Parathyroid adenoma (tissue), 2 donors: ENCODE measurements around the gene SELENOV.

Source experiments
- H2AFZ ChIP-seq: fragments of 300-600 bp; sonication (generic); one replicate; pipeline ENCODE4 v1.7.0; 2017; ENCODE audit warnings: antibody characterized with exemption, mild to moderate bottlenecking
- H3K27ac ChIP-seq: fragments of 300-600 bp; sonication (generic); one replicate; pipeline ENCODE4 v1.7.0; 2017
- H3K27me3 ChIP-seq: fragments of 300-600 bp; sonication (generic); one replicate; pipeline ENCODE4 v1.7.0; 2017; ENCODE audit warnings: low read length; ENCODE audit not compliant: control insufficient read depth, insufficient read depth
- H3K36me3 ChIP-seq: fragments of 300-600 bp; sonication (generic); one replicate; pipeline ENCODE4 v1.7.0; 2017; ENCODE audit warnings: low read length; ENCODE audit not compliant: control insufficient read depth, insufficient read depth
- H3K4me1 ChIP-seq: fragments of 300-600 bp; sonication (generic); one replicate; pipeline ENCODE4 v1.7.0; 2017; ENCODE audit warnings: control low read depth
- H3K4me2 ChIP-seq: fragments of 300-600 bp; sonication (generic); one replicate; pipeline ENCODE4 v1.7.0; 2017; ENCODE audit warnings: low read length
- H3K4me3 ChIP-seq: fragments of 300-600 bp; sonication (generic); one replicate; pipeline ENCODE4 v1.7.0; 2017; ENCODE audit warnings: low read depth, low read length
- H3K79me2 ChIP-seq: fragments of 300-600 bp; sonication (generic); one replicate; pipeline ENCODE4 v1.7.0; 2017; ENCODE audit warnings: control low read depth
- H3K9ac ChIP-seq: fragments of 300-600 bp; sonication (generic); one replicate; pipeline ENCODE4 v1.7.0; 2017; ENCODE audit warnings: mild to moderate bottlenecking
- H3K9me3 ChIP-seq: fragments of 300-600 bp; sonication (generic); one replicate; pipeline ENCODE4 v1.7.0; 2017; ENCODE audit warnings: low read length; ENCODE audit not compliant: control insufficient read depth
- CTCF ChIP-seq: fragments of 300-600 bp; sonication (generic); IDR thresholded peaks from one replicate; pipeline ENCODE4 v1.7.0; 2017; ENCODE audit warnings: antibody characterized with exemption, mild to moderate bottlenecking
- donor health status: primary hyperparathyroidism.

The SELENOV gene

DNA sequence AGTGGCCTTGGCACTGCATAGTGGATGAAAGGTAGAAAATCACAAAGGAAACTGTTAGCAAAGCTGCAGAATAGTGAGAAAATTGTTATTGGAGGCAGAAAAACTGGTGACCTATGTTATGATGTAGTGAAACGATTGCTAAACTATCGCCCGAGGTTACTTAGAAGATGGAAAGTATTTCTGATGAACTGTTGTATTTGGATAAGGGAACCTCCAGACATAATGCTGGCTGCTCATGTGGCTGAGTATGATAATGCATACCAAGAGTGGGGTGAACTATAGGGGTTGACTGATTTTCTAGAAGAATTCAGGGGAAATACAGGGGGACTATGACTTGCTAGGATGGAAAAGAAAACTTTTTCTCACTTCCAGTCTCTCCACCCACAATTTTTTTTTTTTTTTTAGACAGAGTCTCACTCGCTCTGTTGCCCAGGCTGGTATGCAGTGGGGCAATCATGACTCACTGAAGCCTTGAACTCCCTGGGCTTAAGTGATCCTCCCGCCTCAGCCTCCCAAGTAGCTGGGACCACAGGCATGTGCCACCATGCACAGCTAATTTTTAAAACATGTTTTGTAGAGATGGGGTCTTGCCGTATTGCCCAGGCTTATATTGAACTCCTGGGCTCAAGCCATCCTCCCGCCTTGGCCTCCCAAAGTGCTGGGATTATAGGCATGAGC lies 29.4 kb downstream of the SELENOV start:
- Histone ChIP-seq H3K27ac (no peak overlapping the region), H3K27me3 (no peaks in the 10 kb centered on the region), H3K79me2 (no peaks in the 10 kb centered on the region), H2AFZ (no peak overlapping the region), H3K4me1 (no peaks in the 10 kb centered on the region), H3K36me3 (no peaks in the 10 kb centered on the region), H3K9me3 (no peaks in the 10 kb centered on the region), H3K4me3 (no peak overlapping the region), H3K4me2 (no peak overlapping the region), H3K9ac (no peak overlapping the region)
- no peak for TF ChIP-seq CTCF

DNA sequence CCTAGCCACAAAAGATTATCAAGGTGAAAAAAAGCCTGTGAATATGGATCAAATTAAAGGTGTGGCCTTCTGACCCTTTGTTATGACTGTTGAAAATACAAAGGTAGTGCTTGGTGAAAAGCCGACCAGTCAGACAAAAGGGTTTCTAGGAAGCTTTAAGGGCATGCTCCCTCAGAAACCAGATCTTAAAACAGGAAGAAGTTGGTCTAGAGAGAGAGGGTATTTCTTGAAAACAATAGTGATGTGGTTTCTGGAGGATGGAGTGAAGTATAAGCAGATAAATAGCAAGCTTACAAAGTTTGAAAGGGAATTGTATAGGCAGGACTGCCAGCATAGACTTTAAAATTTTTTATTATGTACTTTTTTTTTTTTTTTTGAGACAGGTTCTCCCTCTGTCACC lies 30.0 kb downstream of the SELENOV start:
- no peak overlapping the region for H3K4me2 ChIP-seq
- no peaks in the 10 kb centered on the region for H3K36me3 ChIP-seq
- no peak overlapping the region for H3K9ac ChIP-seq
- no peaks in the 10 kb centered on the region for H3K79me2 ChIP-seq
- no peaks in the 10 kb centered on the region for H3K4me1 ChIP-seq
- no peak overlapping the region for H3K4me3 ChIP-seq
- H3K27me3 ChIP-seq: no peaks in the 10 kb centered on the region
- H3K27ac ChIP-seq: no peak overlapping the region
- TF ChIP-seq CTCF: no peak
- no peaks in the 10 kb centered on the region for H3K9me3 ChIP-seq
- H2AFZ ChIP-seq: no peak overlapping the region

DNA sequence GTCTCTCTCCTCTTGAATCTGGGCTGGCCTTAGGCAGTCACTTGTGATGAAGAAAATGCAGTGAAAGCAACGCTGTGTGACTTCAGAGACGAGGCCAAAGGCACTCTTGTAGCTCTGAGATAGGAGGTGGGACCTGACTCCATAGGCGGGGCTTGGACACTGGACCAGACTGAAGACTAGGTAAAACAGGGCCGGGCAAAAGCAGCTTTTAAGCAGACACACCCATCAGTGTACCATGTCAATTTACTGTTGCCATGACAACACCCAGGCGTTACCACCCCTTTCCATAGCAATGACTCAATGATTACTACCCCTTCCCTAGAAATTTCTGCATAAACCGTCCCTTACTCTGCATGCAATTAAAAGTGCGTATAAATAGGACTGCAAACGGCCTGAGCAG lies 31.7 kb downstream of the SELENOV start:
- H3K9ac ChIP-seq: no peak overlapping the region
- H3K4me3 ChIP-seq: no peak overlapping the region
- no peaks in the 10 kb centered on the region for H3K4me1 ChIP-seq
- no peak overlapping the region for H3K27ac ChIP-seq
- no peaks in the 10 kb centered on the region for H3K9me3 ChIP-seq
- H3K79me2 ChIP-seq: no peaks in the 10 kb centered on the region
- H3K36me3 ChIP-seq: no peaks in the 10 kb centered on the region
- no peak overlapping the region for H2AFZ ChIP-seq
- TF ChIP-seq CTCF: no peak
- H3K27me3 ChIP-seq: no peaks in the 10 kb centered on the region
- no peak overlapping the region for H3K4me2 ChIP-seq

- H2AFZ ChIP-seq: no peak overlapping the region
Observed at GRCh38 chr19:39550197-39550596, 35.3 kb downstream of the SELENOV start.

More at GRCh38 chr19:39550197-39550596, 35.3 kb downstream of the SELENOV start:
- no peak overlapping the region for H3K27ac ChIP-seq
- H3K36me3 ChIP-seq: no peaks in the 10 kb centered on the region
- H3K4me1 ChIP-seq: no peaks in the 10 kb centered on the region
- H3K9me3 ChIP-seq: no peaks in the 10 kb centered on the region
- no peak overlapping the region for H3K4me3 ChIP-seq
- no peak overlapping the region for H3K9ac ChIP-seq
- no peaks in the 10 kb centered on the region for H3K27me3 ChIP-seq
- no peak overlapping the region for H3K4me2 ChIP-seq
- H3K79me2 ChIP-seq: no peaks in the 10 kb centered on the region
- TF ChIP-seq CTCF: no peak
